HG03175 (cell line): ENCODE measurements around the gene GGT5.
"Not testable (repeated sequence)": the region's sequence is repeated elsewhere in the genome, so short reads cannot be mapped to it uniquely, and the experiment has no call there.

Experiments used
- ATAC-seq: cut with Tn5 transposase; IDR thresholded peaks from one replicate; pipeline ENCODE4 v1.9.1; 2021; ENCODE audit warnings: mild to moderate bottlenecking, moderate library complexity; ENCODE audit not compliant: unreplicated experiment

The GGT5 gene

DNA sequence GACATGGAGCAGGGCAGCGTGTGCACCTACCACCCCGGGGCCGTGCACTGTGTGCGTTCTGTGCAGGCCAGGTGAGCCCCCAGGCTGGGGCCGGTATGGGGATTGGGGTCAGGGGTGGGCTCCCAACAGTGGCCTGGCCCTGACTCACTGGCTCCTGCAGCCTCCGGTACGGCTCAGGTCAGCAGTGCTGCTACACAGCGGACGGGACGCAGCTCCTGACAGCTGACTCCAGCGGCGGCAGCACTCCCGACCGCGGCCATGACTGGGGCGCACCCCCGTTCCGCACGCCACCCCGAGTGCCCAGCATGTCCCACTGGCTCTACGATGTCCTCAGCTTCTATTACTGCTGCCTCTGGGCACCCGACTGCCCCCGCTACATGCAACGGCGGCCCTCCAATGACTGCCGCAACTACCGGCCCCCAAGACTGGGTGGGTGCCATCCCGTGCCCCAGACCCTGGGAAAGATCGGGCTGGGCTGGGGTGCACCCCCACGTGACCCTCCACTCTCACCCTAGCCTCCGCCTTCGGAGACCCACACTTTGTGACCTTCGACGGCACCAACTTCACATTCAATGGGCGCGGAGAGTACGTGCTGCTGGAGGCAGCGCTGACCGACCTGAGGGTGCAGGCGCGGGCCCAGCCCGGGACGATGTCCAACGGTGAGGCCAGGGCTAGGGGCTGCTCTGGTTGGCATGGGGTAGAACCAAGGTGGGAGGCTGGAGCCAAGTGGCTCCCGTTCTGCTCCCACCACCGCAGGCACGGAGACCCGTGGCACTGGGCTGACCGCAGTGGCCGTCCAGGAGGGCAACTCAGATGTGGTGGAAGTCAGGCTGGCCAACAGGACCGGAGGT, 59.2 kb downstream of the GGT5 start:
- no peak for ATAC-seq

DNA sequence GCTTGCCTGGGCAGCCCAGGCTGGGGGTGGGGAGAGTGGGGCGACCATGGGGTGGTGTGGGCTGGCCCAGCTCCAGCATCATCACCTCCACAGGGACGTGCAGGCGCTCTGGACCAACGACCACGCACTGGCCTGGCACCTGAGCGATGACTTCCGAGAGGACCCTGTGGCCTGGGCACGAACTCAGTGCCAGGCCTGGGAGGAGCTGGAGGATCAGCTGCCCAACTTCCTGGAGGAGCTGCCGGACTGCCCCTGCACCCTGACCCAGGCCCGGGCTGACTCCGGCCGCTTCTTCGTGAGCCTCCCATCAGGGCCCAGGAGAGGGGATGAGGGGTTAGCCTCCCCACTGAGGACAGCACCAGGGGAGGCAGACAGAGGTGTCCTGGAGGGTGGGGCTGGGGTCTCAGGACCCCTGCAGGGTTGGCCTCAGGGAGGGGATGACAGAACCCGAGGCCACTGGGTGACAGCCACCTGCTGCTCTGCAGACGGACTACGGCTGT, 59.8 kb downstream of the GGT5 start:
- ATAC-seq: no peak

DNA sequence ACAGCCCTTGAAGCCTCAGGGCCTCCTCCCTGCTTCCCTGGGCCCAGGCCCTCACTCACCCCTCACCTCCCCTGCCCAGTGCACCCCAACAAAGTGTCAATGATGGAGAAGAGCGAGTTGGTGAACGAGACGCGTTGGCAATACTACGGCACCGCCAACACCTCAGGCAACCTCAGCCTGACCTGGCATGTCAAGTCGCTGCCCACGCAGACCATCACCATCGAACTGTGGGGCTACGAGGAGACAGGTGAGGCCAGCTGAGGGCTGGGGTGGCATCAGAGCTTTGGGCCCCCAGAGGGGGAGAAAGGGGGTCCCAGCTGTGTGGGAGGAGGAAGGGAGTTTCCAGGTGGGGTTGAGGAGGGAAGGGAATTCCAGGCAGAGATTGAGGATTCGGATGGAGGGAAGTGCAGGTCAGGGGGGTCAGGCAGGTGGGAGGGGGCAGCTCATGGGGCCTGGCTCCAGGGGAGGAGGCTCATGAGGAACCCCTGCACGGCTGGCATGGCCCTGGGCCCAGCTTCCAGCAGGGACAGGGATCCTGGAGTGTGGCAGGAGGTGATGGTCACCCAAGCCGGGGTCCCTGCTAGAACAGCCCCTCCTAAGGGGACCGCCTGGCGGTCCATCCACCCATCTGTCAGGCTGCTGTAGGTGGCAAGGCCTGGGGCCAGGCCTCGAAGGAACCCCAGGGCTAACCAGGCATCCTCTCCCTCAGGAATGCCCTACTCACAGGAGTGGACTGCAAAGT, 60.7 kb downstream of the GGT5 start:
- ATAC-seq: no peak

DNA sequence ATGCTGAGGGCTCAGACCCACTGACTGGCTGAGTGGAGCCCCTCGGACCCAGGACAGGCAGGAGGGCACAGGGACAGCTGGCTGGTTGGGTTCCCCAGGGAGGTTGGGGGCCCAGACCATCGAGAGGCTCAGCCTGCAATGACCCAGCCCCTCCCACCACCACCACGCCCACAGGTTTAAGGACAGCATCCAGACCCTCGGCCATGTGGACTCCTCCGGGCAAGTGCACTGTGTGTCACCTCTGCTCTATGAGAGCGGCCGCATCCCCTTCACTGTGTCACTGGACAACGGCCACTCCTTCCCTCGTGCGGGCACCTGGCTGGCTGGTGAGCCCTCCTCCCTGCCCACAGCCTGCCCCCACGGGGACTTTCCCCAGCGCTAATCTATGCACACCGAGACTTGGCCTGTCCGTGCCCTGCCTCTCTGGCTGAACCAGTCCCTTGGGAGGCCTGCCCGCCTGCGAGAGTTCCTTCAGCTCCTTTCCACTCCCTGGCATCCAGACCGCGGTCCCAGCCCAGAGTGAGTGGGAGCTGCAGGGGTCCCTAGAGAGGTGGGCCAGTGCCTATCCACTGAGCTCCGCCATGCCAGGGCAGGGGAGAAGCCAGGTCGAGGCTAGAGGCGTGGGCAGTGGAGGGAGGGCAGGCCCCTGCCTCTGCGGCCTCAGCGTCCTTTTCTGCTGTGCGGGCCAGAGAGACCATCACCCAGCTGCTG, 61.4 kb downstream of the GGT5 start:
- ATAC-seq: no peak

DNA sequence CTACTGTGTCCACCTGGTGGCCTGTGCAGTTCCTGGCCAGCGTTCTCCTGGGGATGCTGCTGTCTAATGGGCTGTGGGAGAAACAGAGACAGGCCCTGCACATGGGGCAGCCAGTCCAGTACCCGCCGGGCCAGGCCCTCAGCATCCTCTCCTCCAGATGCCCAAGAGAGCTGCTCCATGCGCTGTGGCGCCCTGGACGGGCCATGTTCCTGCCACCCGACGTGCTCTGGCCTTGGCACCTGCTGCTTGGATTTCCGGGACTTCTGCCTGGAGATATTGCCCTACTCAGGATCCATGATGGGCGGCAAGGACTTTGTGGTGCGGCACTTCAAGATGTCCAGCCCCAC, 62.0 kb downstream of the GGT5 start:
- not testable (repeated sequence) for ATAC-seq

DNA sequence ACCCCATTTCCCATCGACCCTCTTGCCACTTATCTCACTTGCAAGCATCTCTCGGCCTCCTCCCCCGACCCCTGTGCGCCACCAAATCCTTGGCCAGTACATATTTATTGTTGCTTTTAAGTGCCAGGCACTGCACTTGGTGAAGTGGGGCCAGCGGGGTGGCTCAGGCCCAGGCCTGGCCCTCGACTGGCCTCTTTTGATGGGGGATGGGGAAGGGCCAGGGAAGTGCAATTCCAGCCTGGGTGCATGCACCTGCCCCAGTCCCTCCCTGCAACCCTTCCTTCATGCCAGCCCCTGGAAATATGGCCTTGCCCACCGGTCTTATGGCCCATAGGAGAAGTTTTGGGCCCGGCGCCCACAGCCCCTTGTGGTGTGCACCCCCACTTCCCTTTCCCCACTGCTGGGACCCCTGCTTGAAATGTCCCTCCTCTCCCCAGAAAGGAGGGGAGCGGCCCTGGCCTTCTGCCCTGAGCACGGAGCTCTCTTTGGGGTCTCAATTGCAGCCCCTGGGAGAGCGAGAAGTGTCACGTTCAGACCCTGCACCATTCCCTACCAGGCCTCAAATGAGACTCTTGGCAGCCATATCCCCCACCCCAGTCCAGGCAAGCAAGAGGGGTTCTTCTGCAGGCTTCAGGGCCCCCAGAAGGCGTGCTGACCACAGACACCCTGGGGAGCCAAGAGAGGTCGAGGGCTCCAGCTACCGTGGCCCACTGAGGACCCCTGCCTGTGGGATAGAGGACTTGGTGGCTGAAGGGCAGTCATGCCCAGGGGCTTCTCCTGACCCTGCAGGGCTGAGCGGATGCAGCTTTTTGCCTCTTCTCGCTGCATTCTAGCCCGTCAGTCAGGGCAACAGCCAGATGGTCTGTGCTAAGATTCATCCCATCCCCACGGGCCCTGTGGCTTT, 62.6 kb downstream of the GGT5 start:
- ATAC-seq: no peak

DNA sequence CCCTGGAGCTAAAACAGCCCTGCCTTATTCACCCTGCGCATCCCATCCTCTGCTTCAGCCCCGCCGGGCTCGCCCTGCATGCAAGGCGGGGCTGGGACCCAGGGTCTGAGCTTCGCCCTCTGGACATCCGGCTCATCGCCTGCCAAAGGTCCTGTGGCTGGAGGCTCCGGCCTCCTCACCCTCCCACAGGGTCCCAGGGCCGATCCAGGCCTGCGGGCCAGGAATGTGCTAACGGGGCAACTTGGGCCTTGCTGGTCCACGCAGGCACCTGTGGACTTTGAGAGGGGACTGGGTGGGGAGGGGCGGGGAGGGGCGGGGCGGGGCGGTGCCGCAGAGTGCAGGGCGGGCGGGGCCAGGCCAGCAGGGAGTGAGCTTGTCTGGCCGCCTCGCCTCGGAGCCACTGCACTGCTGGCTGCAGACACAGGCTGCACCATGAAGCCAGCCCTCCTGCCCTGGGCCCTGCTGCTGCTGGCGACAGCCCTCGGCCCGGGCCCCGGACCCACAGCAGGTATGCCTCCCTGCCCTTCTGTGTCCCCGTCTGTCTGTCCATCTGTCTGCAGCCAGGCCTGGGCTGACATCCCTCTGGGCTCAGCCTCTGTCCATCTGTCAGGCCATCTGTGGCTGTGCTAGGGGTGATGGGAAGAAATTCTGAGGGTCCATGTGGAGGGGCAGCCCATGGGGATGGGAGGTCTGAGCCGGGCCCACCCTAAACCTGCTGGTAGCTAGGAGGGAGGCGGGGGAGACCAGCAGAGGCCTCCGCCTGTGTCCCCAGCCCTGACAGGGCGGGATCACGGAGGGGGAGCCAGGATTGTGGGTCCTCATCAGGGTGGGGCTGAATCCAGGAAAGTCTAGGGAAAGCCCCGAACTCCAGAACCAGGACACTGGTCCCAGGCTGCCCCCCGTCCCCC, 63.5 kb downstream of the GGT5 start, which contains the start of gene SUSD2:
TSS of gene SUSD2 (plus strand) at position 400 of the 908 bp plus-strand sequence. CDS start at position 433, 33 bp downstream.
- no peak for ATAC-seq

DNA sequence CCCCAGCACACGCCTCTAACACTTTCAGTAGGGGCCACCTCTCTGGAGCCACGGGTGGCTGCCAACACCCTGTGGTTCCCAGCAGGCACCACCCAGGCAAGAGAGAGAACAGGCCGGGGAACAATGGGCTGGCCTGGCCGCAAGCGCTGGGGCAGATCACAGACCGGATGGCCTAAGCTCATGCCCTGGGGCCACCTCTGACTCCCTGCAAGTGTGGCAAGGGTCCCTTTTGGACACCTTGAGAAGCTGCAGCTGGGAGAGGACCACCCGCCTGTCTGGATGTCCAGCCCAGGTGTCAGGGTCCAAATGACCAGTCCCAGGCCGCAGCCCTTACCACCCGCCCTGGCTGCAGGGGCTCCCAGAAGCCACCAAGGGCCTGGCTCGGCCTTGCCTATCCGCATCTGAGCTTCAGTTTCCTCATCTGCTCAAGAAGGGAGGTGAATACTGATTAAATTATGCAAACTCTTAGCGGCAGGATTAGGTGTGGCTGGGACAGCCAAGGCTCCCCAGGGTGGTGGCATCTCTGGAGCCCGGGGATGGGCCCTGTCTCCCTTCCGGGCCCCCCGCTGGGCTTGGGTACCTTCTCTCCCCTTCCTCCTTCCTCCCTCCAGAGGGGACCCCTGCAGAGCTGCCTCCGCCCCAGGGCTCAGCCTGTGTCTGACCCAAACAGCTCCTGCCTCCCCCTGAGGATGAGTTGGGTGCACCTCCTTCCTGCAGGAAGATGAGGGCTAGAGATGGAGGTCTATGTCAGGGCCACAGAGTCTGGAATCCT, 64.4 kb downstream of the GGT5 start:
- ATAC-seq: no peak

DNA sequence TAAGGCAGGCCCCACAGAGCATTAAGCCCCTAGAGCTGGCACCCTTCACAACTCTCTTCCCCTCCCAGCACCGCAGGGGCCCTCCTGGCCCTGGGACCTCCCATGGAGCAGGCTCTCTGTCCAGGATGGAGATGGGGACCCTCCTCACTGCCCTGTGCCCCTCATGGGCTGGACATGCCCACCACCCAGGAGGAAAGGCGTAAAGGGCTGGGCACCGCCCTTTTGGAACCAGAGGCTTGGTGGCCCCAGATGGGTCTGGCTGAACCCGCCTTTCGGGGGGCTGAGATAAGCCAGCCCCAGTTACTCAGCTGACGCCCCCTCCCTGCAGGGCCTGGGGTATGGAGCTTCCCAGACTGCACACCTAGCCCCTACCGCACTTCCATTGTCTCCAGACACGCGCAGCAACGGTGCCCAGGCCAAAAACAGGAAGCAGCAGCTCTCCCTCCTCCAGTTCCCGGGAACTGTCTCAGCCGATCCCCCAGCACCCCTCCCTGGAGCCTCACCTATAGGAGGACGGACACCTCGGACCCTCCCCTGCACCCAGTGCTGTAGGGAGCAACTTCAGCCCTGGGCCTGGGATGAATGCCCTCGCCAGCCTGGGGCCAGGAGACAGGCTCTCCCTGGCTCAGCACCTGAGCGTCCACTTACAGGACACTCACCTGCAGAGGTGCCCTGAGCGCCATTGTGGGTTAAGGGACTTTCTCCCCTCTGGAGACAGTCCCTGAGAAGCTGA, 65.2 kb downstream of the GGT5 start:
- no peak for ATAC-seq

DNA sequence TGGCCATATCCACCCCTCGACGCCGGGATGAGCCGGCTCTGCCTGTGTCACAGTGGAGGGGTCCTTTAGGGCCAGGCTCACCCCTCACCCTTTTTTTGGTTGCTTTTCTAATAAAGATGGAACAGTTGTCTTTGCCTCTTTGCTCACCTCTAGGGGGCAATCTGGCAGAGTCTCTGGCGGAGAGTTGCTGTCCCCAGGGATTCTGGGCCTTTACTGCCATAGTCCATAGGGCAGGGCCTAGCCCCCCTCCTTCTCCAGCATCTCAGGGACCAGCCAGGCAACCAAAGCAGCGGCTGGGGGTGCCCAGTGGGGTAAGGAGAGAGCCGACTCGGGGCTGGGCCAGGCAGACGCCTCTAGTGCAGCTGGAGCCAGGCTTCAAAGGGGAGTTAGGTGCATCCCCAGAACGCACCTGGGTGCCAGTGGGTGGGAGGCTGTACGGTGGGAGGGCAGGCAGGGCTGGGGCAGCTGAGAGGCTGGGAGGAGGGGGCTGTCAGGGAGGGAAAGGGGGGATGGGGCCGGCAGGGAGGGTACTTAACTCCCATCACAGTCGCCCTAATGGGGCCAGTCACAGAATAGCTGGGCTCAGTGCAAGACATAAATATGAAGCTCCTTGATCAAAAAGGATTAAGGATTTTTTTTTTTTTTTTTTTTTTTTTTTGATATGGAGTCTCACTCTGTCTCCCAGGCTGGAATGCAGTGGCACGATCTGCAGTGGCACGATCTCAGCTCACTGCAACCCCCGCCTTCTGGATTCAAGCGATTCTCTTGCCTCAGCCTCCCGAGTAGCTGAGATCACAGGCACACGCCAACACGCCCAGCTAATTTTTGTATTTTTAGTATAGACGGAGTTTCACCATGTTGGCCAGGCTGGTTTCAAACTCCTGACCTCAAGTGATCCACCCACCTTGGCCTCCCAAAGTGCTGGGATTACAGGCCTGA, 66.1 kb downstream of the GGT5 start:
- no peak for ATAC-seq

DNA sequence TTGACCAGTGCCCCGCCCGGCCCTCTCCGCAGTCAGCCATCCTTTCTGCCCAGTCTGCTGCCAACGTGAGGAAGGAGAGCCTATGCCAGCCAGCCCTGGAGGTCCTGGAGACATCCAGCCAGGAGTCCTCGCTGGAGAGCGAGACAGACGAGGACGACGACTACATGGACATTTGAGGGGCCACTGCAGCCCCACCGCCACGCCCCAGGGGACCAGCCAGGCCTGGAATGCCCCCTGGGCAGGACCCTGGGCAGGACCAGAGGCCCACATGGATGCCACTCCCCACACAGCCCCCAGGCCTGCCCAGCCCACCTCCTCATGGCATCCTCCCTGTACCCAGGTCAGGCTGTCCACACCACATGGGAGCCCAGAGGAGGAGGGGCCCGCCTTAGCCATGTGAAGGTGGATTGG, 66.9 kb downstream of the GGT5 start:
- ATAC-seq: no peak

DNA sequence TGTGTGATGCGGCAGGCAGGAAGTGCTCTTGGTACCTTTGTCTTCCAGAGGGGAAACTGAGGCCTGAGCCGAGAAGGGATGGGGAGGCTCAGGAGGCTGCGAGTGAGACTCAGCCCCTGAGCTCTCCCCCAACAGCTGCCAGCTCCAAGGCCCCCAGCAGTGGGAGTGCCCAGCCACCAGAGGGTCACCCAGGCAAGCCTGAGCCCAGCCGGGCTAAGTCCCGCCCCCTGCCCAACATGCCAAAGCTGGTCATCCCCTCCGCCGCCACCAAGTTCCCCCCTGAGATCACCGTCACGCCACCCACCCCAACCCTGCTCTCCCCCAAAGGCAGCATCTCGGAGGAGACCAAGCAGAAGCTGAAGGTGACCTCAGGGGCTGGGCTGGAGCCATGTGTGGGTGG, 67.4 kb downstream of the GGT5 start:
- ATAC-seq: no peak

DNA sequence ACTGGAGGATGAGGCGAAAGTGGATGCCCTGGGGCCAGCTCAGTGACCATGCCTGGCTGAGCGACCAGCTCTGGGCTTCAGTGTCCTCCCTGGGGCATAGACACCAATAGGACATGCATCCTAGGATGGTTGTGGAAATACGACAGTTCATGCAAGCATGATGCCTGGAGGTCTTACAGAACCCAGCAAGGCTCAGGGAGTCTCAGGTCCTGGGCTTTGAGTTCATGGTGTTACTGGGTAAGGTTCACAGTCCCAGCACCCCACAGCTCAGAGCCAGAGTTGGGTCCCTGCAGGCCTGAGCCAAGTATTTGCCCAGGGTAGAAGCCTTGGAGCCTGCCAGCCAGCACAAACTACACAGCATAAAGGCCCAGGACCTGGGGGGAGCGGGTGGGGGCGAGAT, 67.8 kb downstream of the GGT5 start:
- no peak for ATAC-seq

DNA sequence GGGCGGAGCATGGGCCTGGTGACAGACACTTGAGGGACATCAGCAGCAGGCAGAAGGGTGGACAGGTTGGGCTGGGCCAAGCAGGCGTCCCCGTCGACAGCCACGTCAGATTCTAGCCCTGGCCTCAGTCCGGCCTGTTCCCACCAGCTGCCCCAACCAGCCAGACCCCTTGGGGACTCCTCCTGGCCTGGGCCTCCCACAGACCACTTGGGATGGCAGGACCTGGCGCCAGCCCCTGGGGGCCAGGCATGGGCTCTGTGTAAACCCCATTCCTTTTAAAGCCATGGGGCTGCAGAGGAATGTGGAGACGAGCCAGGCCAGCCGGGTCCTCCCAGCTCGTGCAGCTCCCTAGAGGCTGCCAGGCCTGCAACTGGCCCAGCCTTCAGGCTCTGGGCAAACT, 68.3 kb downstream of the GGT5 start:
- ATAC-seq: no peak

DNA sequence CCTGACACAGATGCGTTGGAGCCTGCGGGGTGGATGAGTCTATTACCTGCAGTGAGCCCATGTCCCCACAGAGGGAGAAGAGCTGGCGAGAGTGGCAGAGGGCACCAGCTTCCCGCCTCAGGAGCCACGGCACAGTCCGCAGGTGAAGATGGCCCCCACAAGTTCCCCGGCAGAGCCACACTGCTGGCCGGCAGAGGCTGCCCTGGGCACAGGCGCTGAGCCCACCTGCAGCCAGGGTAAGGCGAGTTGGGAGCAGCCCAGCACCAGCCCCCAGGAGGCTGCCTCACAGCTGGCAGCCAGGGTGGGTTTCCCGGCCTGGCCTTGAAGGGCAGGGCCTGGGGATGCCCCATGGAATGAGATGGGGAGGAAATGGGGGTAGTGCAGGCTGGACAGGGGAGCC, 68.8 kb downstream of the GGT5 start:
- ATAC-seq: no peak

DNA sequence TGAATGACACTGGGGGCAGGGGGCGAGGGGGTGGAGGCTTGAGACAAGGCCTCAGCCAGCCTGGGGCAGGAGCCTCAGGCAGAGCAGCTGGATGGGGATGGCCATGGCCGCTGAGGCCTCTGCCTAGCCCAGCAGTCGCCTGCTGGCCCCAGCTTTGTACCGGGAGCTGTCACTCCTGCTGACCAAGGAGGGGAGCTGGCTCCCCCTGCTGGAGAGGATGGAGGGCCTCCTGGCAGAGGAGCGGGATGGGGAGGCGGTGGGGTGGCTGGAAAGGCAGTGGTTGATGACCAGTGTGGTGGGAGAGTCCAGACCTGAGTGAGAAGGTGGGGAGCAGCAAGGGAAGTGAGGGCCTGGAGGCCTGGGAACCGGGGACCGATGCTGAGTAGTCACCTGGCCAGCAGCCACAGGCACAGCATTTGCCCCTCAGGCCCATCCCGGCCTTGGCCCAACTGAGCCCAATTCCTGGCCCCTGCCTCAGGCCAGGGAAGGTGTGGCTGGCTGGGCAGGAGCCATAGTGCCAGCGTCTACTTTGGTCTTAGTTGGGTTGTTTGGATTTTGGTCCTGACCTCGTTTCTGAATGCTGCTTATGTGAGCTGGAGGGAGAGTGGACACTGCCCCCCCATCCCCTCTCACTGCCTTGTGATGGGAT, 69.6 kb downstream of the GGT5 start:
- no peak for ATAC-seq
